GM12873 (cell line): ENCODE data around the gene LSAMP.

Source experiments
- CTCF ChIP-seq: IDR thresholded peaks from 2 replicates; pipeline ENCODE4 v1.5.1; 2012; ENCODE audit warnings: low read depth, mild to moderate bottlenecking, moderate library complexity, low read length, control low read depth; ENCODE audit not compliant: insufficient read depth; ENCODE audit errors: missing control alignments

Gene LSAMP

GRCh38 chr3:116216761-116217160, 228.5 kb downstream of the LSAMP start:
- TF ChIP-seq CTCF, result no peak

- no peak for TF ChIP-seq CTCF
Measured at GRCh38 chr3:116211901-116212300, 233.4 kb downstream of the LSAMP start.

- no peak for TF ChIP-seq CTCF
Measured at GRCh38 chr3:116200956-116201690, 244.2 kb downstream of the LSAMP start.

GRCh38 chr3:116199063-116199462, 246.2 kb downstream of the LSAMP start:
- TF ChIP-seq CTCF, result no peak

GRCh38 chr3:116198087-116198486, 247.2 kb downstream of the LSAMP start:
- TF ChIP-seq CTCF, result no peak

GRCh38 chr3:116192464-116192863, 252.8 kb downstream of the LSAMP start:
- TF ChIP-seq CTCF, result no peak

GRCh38 chr3:116191409-116191808, 253.9 kb downstream of the LSAMP start:
- TF ChIP-seq CTCF, result no peak

GRCh38 chr3:116190095-116190494, 255.2 kb downstream of the LSAMP start:
- TF ChIP-seq CTCF, result no peak
